Gastrocnemius medialis (tissue), 4 donors: ENCODE results near the gene IL20.

Source experiments
- CTCF ChIP-seq, 5 experiments: fragments of 450-650 bp in 3 of 5; fragments of 200-600 bp in 2 of 5; sonication (generic) in 2 of 5; IDR thresholded peaks in 4 of 5; conservative IDR thresholded peaks in 1 of 5; 1 replicate in 4 of 5; 2 replicates in 1 of 5; pipeline ENCODE4 v1.5.1; 2016 to 2019; ENCODE audit warnings: antibody characterized with exemption in 5 of 5, mild to moderate bottlenecking in 3 of 5, moderate library complexity in 3 of 5
- POLR2A ChIP-seq, 2 donors: fragments of 450-650 bp; IDR thresholded peaks; one replicate each; pipeline ENCODE4 v1.6.1; 2017; ENCODE audit warnings: antibody characterized with exemption in 2 of 2, mild to moderate bottlenecking in 2 of 2, moderate library complexity in 2 of 2

- TF ChIP-seq CTCF (IDR thresholded peaks at IDR 0.05 in 4 of 5, conservative IDR thresholded peaks at IDR 0.05 in 1 of 5) (no peak), POLR2A (IDR thresholded peaks at IDR 0.05) (no peak)
Observed at GRCh38 chr1:206847946-206848345, 17.5 kb upstream of the IL20 start.
